ENCODE measurements around the gene CADPS2.

The CADPS2 gene

DNA sequence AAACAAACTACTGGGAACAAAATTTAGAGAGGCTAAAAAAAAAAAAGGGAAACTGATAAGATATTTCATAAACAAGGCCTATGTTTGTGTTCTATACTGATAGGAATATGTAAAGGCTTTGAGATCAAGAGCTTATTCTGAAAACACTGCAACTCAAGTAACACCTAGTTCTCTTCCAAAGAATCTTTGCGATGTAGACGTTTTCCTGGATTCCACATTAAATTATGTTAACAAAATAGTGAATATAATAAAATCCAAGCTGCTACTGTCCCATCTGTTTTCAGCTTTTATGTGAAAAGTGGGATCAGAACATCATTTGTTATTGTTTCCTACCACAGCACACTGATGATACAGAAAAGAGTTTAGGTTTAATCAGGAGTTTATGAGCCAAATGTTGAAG is 130.6 kb downstream of the CADPS2 start:
- Histone ChIP-seq H3K4me3 (ENCODE audit: low read length) (no peak overlapping the region), H3K9me3 (ENCODE audit: control insufficient read depth, insufficient read depth, low read length) (no peaks in the 10 kb centered on the region), H3K27ac (ENCODE audit: low read length) (no peak overlapping the region), H3K4me1 (ENCODE audit: control insufficient read depth, insufficient read depth, low read length) (peaks cover 5% of the 10 kb centered on the region), H3K36me3 (ENCODE audit: control insufficient read depth, insufficient read depth, low read length) (no peaks in the 10 kb centered on the region), H3K27me3 (ENCODE audit: control insufficient read depth, insufficient read depth, low read length) (no peaks in the 10 kb centered on the region)
- DNase-seq (ENCODE audit: low read depth, low spot score) = no peak
- WGBS (ENCODE audit: insufficient coverage, insufficient read length) = no CpG with 5 or more reads among the region's 2 CpGs

DNA sequence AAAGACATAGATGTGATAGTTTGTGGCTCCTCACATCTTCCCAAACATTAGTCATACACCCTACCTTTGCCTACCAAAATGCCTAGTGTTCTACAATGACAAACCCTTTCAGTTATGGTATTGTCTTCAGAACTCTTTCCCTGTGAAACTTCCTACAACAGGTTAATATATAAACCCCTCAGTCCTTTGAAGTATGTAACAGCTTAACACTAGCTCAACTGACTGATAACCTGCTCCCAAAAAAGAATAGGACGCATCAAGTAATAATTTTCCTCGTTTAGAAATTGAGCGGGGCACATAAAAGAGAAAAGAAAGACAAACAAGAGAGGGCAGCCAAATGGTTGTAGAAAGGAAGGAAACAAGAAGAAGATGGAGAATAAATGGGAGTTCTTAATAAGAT is 133.7 kb downstream of the CADPS2 start:
- WGBS (ENCODE audit: insufficient coverage, insufficient read length) = no CpG with 5 or more reads among the region's 3 CpGs

DNA sequence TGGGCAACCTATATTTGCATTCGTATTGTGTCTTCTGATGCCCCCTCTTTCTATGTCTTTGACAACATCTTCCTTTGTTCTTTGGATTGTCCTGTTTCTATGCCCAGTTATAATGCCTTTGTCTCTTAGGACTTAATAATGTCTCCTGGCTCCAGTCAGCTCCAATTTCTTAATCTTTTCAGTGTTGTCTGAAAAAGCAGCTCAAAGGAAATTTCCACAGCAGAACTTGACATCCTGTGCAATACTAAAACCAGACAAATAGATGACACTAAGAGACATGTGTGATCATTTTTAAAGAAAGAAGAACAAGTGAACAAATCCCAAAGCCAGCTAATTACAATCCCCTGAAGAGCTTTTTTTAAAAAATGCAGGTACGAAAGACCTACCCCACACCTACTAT is 135.9 kb downstream of the CADPS2 start:
- Histone ChIP-seq H3K36me3 (ENCODE audit: control insufficient read depth, insufficient read depth, low read length) (no peaks in the 10 kb centered on the region), H3K4me1 (ENCODE audit: control insufficient read depth, insufficient read depth, low read length) (peaks cover 6% of the 10 kb centered on the region), H3K27me3 (ENCODE audit: control insufficient read depth, insufficient read depth, low read length) (no peaks in the 10 kb centered on the region), H3K27ac (ENCODE audit: low read length) (no peak overlapping the region), H3K9me3 (ENCODE audit: control insufficient read depth, insufficient read depth, low read length) (no peaks in the 10 kb centered on the region), H3K4me3 (ENCODE audit: low read length) (no peak overlapping the region)
- DNase-seq (ENCODE audit: low read depth, low spot score) = no peak
- no CpG with 5 or more reads among the region's 2 CpGs for WGBS (ENCODE audit: insufficient coverage, insufficient read length)

More for the DNA sequence above, 133.7 kb downstream of the CADPS2 start:
- no peaks in the 10 kb centered on the region for H3K36me3 ChIP-seq (ENCODE audit: control insufficient read depth, insufficient read depth, low read length)
- no peak overlapping the region for H3K4me3 ChIP-seq (ENCODE audit: low read length)
- H3K27ac ChIP-seq (ENCODE audit: low read length) = no peak overlapping the region
- no peaks in the 10 kb centered on the region for H3K27me3 ChIP-seq (ENCODE audit: control insufficient read depth, insufficient read depth, low read length)
- peaks cover 5% of the 10 kb centered on the region for H3K4me1 ChIP-seq (ENCODE audit: control insufficient read depth, insufficient read depth, low read length)
- no peaks in the 10 kb centered on the region for H3K9me3 ChIP-seq (ENCODE audit: control insufficient read depth, insufficient read depth, low read length)
- DNase-seq (ENCODE audit: low read depth, low spot score) = no peak

DNA sequence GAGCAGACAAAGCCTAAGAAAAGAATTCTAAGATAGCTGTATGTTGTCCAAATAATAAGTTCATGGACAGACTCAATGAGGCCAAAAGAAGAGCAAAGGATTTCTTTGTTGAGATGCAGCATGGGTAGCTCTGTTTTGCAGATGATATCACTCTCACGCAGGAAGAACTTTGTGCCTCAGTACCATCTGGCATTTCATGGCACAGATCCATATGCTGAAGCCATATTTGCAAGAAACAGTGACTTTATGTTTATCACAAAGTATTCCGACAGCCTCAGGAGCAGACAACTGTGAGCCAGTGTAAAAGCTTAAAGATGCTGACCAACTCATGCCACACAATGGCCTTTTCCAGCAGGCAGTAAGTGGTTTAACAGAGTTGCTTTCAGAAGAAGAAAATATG is 138.1 kb downstream of the CADPS2 start:
- Histone ChIP-seq H3K27me3 (ENCODE audit: control insufficient read depth, insufficient read depth, low read length) (no peaks in the 10 kb centered on the region), H3K4me1 (ENCODE audit: control insufficient read depth, insufficient read depth, low read length) (peaks cover 7% of the 10 kb centered on the region; the same call in 1 of the 2 replicates), H3K9me3 (ENCODE audit: control insufficient read depth, insufficient read depth, low read length) (no peaks in the 10 kb centered on the region), H3K36me3 (ENCODE audit: control insufficient read depth, insufficient read depth, low read length) (no peaks in the 10 kb centered on the region), H3K4me3 (ENCODE audit: low read length) (no peak overlapping the region), H3K27ac (ENCODE audit: low read length) (no peak overlapping the region)
- no peak for DNase-seq (ENCODE audit: low read depth, low spot score)
- no CpG with 5 or more reads among the region's 2 CpGs for WGBS (ENCODE audit: insufficient coverage, insufficient read length)

DNA sequence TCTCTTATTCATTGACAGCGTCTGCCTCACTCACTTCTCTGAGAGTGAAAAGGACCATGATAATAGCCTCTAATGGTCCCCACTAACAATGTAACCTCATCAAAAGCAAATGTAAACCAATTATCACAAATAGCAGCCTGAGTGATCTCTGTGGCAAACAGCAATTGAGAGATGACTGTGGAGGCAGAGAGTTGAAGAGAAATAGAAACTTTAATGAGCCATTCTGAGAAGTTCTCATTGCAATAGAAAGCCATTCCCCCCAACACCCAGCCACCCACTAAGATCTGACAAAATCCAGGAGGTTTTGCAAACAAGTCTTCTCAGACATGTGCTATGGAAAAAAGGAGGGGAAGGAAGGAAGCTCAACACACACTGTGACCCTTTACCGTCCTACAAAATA is 139.3 kb downstream of the CADPS2 start:
- Histone ChIP-seq H3K4me1 (ENCODE audit: control insufficient read depth, insufficient read depth, low read length) (peaks cover 7% of the 10 kb centered on the region; the same call in 1 of the 2 replicates), H3K4me3 (ENCODE audit: low read length) (no peak overlapping the region), H3K36me3 (ENCODE audit: control insufficient read depth, insufficient read depth, low read length) (no peaks in the 10 kb centered on the region), H3K9me3 (ENCODE audit: control insufficient read depth, insufficient read depth, low read length) (no peaks in the 10 kb centered on the region), H3K27ac (ENCODE audit: low read length) (no peak overlapping the region), H3K27me3 (ENCODE audit: control insufficient read depth, insufficient read depth, low read length) (no peaks in the 10 kb centered on the region)
- DNase-seq (ENCODE audit: low read depth, low spot score) = no peak
- no CpG with 5 or more reads among the region's 2 CpGs for WGBS (ENCODE audit: insufficient coverage, insufficient read length)

DNA sequence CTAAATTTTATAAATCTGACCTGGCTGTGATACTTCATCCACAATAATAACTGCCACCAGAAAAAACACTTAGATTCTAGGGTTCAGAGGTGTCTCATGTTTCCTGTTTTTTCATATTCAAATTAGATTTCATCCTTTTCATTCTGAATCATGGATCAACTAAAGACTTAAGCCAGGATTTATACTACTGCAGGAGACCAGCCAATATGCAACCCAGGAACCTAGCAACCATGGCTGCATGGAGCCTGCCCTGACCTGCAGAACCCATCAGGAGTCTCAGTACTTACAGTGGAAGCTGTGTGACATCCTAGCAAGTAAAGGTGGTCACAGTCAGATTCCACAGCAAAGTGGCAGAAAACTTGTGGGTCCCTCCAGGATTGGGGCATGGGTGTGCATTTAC is 143.0 kb downstream of the CADPS2 start:
- no peak for DNase-seq (ENCODE audit: low read depth, low spot score)
- no peaks in the 10 kb centered on the region for H3K9me3 ChIP-seq (ENCODE audit: control insufficient read depth, insufficient read depth, low read length)
- H3K27me3 ChIP-seq (ENCODE audit: control insufficient read depth, insufficient read depth, low read length) = no peaks in the 10 kb centered on the region
- no peaks in the 10 kb centered on the region for H3K36me3 ChIP-seq (ENCODE audit: control insufficient read depth, insufficient read depth, low read length)
- H3K4me1 ChIP-seq (ENCODE audit: control insufficient read depth, insufficient read depth, low read length) = peaks cover 4% of the 10 kb centered on the region; the same call in 1 of the 2 replicates
- H3K4me3 ChIP-seq (ENCODE audit: low read length) = no peak overlapping the region
- no peak overlapping the region for H3K27ac ChIP-seq (ENCODE audit: low read length)

DNA sequence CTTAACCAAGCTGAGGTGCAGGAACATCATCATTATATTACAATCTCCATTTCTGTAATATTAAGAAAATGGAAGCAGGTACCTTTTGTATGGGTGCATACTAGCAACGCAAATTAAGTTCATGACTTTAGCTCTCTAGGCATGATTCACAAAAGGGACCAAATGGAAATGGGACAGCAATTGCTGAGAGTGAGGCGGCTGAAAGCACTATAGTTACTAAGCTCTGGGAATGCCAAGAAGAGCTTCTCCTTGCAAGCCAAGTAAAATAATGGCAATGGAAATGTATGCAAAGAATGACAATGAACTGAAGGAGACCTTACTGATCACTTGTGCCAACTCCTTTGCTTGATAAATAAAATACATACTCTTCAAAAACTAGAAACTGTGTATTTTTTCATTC is 147.3 kb downstream of the CADPS2 start:
- H3K9me3 ChIP-seq (ENCODE audit: control insufficient read depth, insufficient read depth, low read length) = no peaks in the 10 kb centered on the region
- H3K27ac ChIP-seq (ENCODE audit: low read length) = no peak overlapping the region
- DNase-seq (ENCODE audit: low read depth, low spot score) = no peak
- H3K36me3 ChIP-seq (ENCODE audit: control insufficient read depth, insufficient read depth, low read length) = no peaks in the 10 kb centered on the region
- no CpG with 5 or more reads among the region's 2 CpGs for WGBS (ENCODE audit: insufficient coverage, insufficient read length)
- H3K4me1 ChIP-seq (ENCODE audit: control insufficient read depth, insufficient read depth, low read length) = peaks cover 3% of the 10 kb centered on the region; the same call in 1 of the 2 replicates
- no peaks in the 10 kb centered on the region for H3K27me3 ChIP-seq (ENCODE audit: control insufficient read depth, insufficient read depth, low read length)
- H3K4me3 ChIP-seq (ENCODE audit: low read length) = no peak overlapping the region

DNA sequence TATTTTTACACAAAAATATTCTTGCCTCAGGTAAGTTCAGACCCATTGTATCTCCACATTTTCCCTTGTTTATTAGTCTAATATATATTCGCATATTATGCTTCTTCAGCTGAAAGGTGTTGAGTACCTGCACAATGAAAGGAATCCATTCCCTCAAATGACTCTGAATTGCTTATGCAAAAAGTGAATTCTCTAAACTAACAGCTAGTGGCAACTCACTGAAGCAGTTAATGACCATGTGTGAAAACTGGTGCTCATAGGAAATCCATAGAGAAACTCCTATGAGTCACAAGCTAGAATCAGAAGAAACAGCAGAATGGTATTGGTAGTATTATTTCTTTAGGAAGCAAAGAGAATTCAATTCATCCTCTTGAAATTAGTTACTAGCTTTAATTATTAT is 150.1 kb downstream of the CADPS2 start:
- WGBS (ENCODE audit: insufficient coverage, insufficient read length) = no CpG with 5 or more reads among the region's 1 CpG
- Histone ChIP-seq H3K27ac (ENCODE audit: low read length) (no peak overlapping the region), H3K36me3 (ENCODE audit: control insufficient read depth, insufficient read depth, low read length) (no peaks in the 10 kb centered on the region), H3K4me1 (ENCODE audit: control insufficient read depth, insufficient read depth, low read length) (peaks cover 2% of the 10 kb centered on the region; the same call in 1 of the 2 replicates), H3K9me3 (ENCODE audit: control insufficient read depth, insufficient read depth, low read length) (no peaks in the 10 kb centered on the region; the same call in 1 of the 2 replicates), H3K4me3 (ENCODE audit: low read length) (no peak overlapping the region), H3K27me3 (ENCODE audit: control insufficient read depth, insufficient read depth, low read length) (no peaks in the 10 kb centered on the region)
- no peak for DNase-seq (ENCODE audit: low read depth, low spot score)

DNA sequence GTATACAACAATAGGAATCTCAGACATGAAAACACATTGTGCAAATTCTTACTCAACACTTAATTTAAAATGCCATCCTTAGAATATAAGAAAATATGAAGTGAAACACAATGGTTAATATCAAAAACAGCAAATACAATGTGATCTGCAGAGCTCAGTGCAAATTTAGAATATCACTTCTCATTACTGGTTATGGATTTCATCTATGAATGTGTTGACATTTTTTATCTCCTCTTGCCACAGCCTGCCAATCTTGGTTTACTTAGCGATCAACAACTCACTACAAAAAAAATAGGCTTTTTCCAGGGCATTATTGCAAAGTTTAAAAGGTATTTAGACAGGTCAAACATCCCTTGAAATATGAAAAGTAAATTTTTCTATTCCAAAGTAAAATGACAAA is 158.5 kb downstream of the CADPS2 start:
- no peaks in the 10 kb centered on the region for H3K36me3 ChIP-seq (ENCODE audit: control insufficient read depth, insufficient read depth, low read length)
- WGBS (ENCODE audit: insufficient coverage, insufficient read length) = no CpG with 5 or more reads among the region's 1 CpG
- no peaks in the 10 kb centered on the region for H3K9me3 ChIP-seq (ENCODE audit: control insufficient read depth, insufficient read depth, low read length)
- H3K27ac ChIP-seq (ENCODE audit: low read length) = no peak overlapping the region
- H3K4me3 ChIP-seq (ENCODE audit: low read length) = no peak overlapping the region
- no peak for DNase-seq (ENCODE audit: low read depth, low spot score)
- H3K27me3 ChIP-seq (ENCODE audit: control insufficient read depth, insufficient read depth, low read length) = no peaks in the 10 kb centered on the region
- H3K4me1 ChIP-seq (ENCODE audit: control insufficient read depth, insufficient read depth, low read length) = no peaks in the 10 kb centered on the region

DNA sequence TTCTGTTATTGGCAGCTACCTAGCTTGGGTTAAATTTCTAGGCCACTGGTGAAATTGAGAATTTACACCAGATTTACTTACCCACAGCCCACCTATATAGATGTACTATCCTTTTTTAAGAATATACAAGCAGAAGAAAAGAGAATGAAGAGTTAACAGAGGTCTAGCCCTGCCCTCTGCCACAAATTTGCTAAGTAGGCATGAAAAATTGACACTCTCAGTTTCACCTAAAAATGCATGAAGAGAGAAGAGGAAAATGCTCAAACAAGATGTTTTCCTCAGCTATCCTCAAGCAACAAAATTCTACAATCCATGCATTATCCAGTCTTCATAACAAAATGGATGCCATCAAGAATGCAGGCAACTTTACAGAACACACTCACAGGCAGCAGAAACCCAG is 158.9 kb downstream of the CADPS2 start:
- H3K4me1 ChIP-seq (ENCODE audit: control insufficient read depth, insufficient read depth, low read length) = no peaks in the 10 kb centered on the region
- no peak for DNase-seq (ENCODE audit: low read depth, low spot score)
- H3K27ac ChIP-seq (ENCODE audit: low read length) = no peak overlapping the region
- H3K27me3 ChIP-seq (ENCODE audit: control insufficient read depth, insufficient read depth, low read length) = no peaks in the 10 kb centered on the region
- no peaks in the 10 kb centered on the region for H3K36me3 ChIP-seq (ENCODE audit: control insufficient read depth, insufficient read depth, low read length)
- no peak overlapping the region for H3K4me3 ChIP-seq (ENCODE audit: low read length)
- H3K9me3 ChIP-seq (ENCODE audit: control insufficient read depth, insufficient read depth, low read length) = no peaks in the 10 kb centered on the region

DNA sequence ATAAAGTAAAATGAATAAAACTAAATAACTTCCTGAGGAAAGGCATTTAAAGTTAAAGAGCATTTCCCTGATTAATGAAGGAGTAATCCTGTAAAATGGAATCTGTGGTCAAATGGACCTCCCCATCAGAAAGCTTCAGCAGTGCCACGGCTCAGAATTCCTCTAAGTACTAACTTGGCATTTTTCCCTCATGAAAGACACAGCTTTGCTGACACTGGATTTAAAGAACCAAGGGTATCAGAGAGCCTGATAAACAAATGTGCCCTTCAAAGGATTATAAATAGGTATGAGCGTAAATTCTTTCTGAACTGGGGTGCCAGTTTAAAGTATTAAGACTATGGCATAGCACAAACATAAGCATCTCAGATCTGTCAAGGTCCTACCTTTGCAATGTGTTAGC is 159.4 kb downstream of the CADPS2 start:
- no peak overlapping the region for H3K27ac ChIP-seq (ENCODE audit: low read length)
- DNase-seq (ENCODE audit: low read depth, low spot score) = no peak
- no peak overlapping the region for H3K4me3 ChIP-seq (ENCODE audit: low read length)
- WGBS (ENCODE audit: insufficient coverage, insufficient read length) = no CpG with 5 or more reads among the region's 2 CpGs
- no peaks in the 10 kb centered on the region for H3K36me3 ChIP-seq (ENCODE audit: control insufficient read depth, insufficient read depth, low read length)
- H3K9me3 ChIP-seq (ENCODE audit: control insufficient read depth, insufficient read depth, low read length) = no peaks in the 10 kb centered on the region
- H3K27me3 ChIP-seq (ENCODE audit: control insufficient read depth, insufficient read depth, low read length) = no peaks in the 10 kb centered on the region
- H3K4me1 ChIP-seq (ENCODE audit: control insufficient read depth, insufficient read depth, low read length) = no peaks in the 10 kb centered on the region

Data from iPS DF 6.9 (cell line).